ENCODE results near the gene CYBA. TPM values are rescaled to one million over a fixed set of nuclear protein-coding genes. Genes with fewer than 3 reads are reported as not detected.

The CYBA gene
- total RNA-seq, 1 donor: 98.0 TPM

- TF ChIP-seq CTCF (IDR thresholded peaks at IDR 0.05; ENCODE audit: insufficient read depth, low read length): no peak
- no peak overlapping the region for H3K4me3 ChIP-seq (ENCODE audit: low read depth, low read length)
- DNase-seq (ENCODE audit: low read depth): no peak
Measured at GRCh38 chr16:88608076-88608475, 42.8 kb downstream of the CYBA start.

- TF ChIP-seq CTCF (IDR thresholded peaks at IDR 0.05; ENCODE audit: insufficient read depth, low read length): no peak
Measured at GRCh38 chr16:88606148-88606757, 44.6 kb downstream of the CYBA start.

GRCh38 chr16:88605186-88606147 lies 45.4 kb downstream of the CYBA start:
- no peak overlapping the region for H3K4me3 ChIP-seq (ENCODE audit: low read depth, low read length)
- DNase-seq (ENCODE audit: low read depth): no peak
- no peak for TF ChIP-seq CTCF (IDR thresholded peaks at IDR 0.05; ENCODE audit: insufficient read depth, low read length)

More at GRCh38 chr16:88606148-88606757, 44.6 kb downstream of the CYBA start:
- no peak overlapping the region for H3K4me3 ChIP-seq (ENCODE audit: low read depth, low read length)
- no peak for DNase-seq (ENCODE audit: low read depth)

- TF ChIP-seq CTCF (IDR thresholded peaks at IDR 0.05; ENCODE audit: insufficient read depth, low read length): no peak
- no peak overlapping the region for H3K4me3 ChIP-seq (ENCODE audit: low read depth, low read length)
- no peak for DNase-seq (ENCODE audit: low read depth)
Measured at GRCh38 chr16:88602091-88602490, 48.8 kb downstream of the CYBA start.

GRCh38 chr16:88601313-88602036 lies 49.4 kb downstream of the CYBA start:
- no peak for TF ChIP-seq CTCF (IDR thresholded peaks at IDR 0.05; ENCODE audit: insufficient read depth, low read length)
- no peak overlapping the region for H3K4me3 ChIP-seq (ENCODE audit: low read depth, low read length)
- DNase-seq (ENCODE audit: low read depth): no peak

GRCh38 chr16:88600539-88600896 lies 50.3 kb downstream of the CYBA start:
- no peak overlapping the region for H3K4me3 ChIP-seq (ENCODE audit: low read depth, low read length)
- TF ChIP-seq CTCF (IDR thresholded peaks at IDR 0.05; ENCODE audit: insufficient read depth, low read length): no peak
- DNase-seq (ENCODE audit: low read depth): no peak

Measured in fibroblast of the aortic adventitia (primary cell).